HG03025 (cell line): ENCODE measurements around the gene OSTF1.
A peak's percentile ranks its signal among the peaks of the same experiment; 100 is the strongest.

Source experiments
- ATAC-seq: cut with Tn5 transposase; IDR thresholded peaks from one replicate; pipeline ENCODE4 v1.9.1; 2021; ENCODE audit warnings: mild to moderate bottlenecking, moderate library complexity; ENCODE audit not compliant: unreplicated experiment, low FRiP score

OSTF1 gene

DNA sequence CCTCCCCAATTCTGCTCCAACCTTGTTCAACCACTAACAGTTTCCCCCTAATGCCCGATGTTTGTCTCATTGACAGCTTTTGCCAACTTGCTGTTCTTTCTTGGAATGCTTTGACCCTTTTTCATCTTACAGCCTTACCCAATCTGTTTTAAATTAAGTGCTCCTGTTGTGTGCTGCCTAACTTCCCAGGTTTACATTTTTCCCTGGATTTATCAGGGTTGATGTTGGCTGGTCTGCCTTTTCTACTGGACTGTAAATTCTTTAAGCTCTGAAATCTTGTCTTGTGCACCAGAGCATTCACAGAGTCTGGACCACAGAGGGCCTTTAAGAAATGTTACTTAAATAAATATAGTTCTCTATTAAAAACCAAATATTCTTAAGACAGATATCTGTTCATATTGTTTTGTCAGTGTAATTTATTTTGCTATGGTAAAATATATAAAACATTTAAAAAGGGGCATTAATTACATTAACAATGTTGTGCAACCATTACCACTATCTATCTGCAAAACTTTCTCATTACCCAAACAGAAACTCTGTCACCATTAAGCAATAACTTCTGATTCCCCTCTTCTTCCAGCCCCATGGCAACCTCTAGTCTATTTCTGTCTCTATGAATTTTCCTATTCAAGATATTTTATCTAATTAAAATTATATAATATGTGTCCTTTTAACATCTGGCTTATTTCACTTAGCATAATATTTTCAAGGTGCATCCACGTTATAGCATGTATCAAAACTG is 73.0 kb downstream of the OSTF1 start:
- no peak for ATAC-seq

DNA sequence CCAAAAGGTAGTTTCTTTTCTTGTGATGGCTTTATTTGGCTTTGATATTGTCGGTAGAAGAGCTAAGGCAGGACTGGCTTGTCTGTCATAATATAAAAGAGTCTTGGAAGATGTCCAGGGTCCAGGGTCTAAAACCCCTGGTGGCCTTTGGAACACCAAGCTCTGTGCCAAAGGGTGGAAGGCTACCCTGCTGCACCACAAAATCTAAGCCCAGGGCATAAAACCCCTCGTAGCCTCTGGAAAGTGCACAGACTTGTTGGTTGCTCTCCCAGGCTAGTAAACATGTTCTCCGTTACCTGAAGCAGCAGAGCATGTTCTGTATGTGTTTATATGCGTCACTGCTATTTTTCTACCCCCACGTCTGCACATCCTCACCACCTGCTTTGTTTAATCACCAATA is 75.5 kb downstream of the OSTF1 start:
- no peak for ATAC-seq

DNA sequence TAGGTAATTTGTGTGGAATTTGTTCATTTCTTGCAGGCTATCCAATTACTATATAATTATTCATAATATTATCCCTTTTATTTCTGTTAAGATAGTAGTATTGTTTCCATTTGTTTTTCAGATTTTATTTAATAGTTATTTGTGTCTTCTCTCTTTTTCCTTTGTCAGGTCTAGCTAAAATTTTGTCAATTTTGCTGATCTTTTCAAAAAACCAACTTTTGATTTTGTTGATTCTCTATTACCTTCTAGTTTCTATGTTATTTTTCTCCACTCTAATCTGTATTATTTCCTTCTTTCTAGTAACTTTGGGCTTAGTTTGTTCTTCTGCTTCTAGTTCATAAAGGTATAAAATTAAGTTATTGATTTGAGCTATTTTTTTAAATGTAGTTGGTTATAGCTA is 76.3 kb downstream of the OSTF1 start:
- no peak for ATAC-seq

DNA sequence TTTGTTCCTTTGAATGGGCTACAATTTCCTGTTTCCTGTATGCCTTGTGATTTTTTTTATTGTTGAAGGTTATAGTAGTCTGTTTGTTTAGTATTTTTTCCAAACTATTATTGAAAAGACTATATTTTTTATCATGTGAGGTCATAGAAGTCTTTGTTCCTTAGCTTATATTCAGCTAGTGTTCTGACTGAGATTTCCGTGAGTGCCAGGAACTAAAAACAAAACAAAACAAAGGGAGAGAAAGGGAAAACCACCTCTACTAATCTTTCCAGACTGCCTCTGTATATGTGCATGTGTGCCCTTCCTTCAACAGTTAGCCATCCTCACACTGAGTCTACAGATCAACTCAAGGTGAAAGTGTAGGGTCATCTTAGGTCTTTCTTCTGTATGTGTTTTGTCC is 79.0 kb downstream of the OSTF1 start:
- ATAC-seq: no peak

DNA sequence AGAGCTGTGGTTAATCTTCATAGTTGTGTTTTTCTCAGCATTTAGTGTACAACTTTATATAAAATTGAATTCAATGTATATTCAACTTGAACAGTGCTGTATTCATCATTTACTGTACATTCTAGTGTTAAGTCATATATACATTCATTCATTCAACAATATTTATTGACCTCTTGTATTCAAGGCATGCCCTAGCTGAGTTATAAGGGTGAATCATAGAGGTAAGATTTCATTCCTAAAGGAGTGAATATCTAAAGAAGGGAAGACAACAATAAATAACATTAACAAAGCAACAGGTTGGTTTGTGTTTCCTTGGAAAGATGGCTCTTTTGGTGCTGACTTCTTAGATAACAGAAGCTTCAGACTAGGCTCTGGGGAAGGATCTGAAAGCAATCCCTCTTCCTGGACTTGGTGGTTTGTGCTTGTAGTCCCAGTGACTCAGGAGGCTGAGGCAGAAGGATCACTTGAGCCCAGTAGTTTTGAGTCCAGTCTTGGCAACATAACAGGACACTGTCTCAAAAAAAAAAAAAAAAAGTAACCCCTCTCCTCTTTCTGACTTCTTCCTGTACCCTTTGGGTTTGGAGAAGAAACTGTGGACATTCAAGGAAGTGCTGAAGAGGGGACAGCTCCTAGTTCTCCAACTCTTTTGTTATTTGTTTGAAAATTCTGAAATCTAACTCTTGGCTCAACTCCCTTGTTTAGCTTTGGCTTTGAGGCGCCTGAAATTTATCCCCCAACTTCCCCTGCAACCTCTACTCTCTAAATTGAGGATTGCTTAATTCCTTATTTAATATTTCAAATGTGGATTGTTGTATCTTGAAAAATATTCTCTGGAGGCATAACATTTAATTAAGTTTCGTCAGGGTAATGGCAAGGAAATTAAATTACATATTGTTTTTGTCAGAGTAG is 80.2 kb downstream of the OSTF1 start:
- ATAC-seq: no peak

DNA sequence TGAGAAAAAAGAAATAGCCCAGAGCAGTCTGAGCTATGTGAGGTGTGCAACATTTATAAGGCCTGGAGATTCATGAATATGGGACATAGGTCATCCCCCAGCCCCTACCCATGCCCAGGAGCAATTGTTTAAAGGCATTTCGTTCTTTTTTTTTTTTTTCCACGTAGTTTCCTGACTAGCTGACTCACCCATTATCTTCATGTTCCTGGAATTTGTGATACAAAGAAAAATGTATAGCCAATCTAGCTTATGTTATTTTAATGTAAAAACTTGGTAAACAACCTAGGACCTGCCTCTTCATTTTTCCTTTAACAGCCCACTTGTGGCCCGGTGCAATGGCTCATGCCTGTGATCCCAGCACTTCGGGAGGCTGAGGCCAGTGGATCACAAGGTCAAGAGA is 81.3 kb downstream of the OSTF1 start:
- ATAC-seq: no peak

DNA sequence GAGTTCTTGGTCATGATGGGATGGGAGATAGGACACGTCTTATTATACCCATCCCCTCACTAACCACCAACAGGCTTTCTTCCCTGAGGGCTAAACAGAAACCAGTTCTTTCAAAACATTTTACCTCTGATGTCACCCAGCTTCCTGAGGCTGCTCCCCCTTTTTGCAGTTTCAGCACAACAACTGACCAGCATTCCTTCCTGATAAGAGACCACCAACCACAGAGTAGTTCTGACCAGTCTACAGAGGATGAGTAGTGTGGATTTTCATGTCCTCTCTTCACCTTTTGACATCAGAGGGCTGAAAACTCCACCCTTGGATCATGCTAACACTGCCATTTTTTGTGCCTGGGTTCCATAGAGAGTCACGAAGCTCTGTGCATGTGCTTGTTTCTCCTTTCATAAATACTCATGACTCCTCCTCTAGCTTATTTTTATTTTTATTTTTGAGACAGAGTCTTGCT is 82.6 kb downstream of the OSTF1 start:
- ATAC-seq: no peak

DNA sequence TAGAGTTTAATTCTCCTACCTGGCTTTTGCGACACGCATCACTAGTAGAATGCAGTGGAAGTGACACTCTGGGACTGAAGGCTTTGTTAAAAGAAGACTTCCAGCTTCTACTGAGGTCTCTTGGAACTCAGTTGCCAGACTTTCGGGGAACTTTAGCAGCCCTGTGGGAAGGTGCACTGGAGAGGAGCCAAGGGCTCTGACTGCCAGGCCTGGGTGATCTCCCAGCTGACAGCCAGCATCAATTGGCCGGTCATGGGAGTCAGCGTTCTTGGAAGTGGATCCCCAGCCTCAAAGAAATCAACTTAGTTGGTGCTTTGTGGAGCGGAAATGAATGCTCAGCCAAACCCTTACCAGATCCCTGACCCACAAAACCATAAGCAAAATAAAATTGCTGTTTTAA is 87.1 kb downstream of the OSTF1 start:
- ATAC-seq: no peak

DNA sequence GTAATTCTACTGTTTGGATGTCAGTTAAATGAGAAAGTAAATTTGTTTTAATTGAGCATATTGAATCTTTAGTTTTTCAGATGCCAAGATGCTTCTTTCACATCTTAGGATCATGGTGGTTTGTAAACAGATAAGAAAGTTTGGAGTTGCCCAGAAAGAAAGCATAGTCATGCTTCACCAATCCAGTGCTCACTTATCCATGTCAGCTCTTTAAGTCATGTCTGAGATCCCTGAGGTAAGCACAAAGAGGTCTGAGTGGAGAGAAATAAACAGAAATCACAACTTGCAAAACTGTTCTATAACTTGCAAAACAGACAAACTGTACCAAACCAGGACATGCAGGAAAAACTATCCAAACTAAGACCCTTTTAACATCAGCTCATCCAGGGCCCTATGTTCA is 87.7 kb downstream of the OSTF1 start:
- ATAC-seq: no peak

DNA sequence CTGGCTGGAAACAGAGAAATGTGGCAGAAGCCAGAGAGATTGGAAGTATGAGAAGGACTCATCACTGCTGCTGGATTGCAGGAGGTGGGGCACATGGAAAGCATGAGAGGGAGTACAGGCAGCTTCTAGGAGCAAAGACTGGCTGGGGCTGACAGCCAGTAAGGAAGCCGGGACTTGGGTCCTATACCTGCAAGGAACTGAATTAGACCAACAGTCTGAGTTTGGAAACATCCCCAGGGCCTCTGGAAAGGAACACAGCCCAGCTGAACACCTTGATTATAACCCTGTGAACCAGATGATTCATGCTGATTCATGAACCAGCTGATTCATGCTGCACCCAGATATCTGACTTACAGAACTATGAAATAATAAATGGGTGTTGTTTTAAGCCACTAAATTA is 93.4 kb downstream of the OSTF1 start:
- no peak for ATAC-seq

DNA sequence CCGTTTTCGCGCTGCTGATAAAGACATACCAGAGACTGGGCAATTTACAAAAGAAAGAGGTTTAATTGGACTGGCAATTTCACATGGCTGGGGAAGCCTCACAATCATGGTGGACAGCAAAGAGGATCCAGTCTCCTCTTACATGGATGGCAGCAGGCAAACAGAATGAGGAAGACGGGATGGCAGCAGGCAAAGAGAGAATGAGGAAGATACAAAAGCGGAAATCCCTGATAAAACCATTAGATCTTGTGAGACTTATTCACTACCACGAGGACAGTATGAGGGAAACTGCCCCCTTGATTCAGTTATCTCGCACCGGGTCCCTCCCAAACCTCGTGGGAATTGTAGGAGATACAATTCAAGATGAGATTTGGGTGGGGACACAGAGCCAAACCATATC is 95.0 kb downstream of the OSTF1 start:
- ATAC-seq: no peak

DNA sequence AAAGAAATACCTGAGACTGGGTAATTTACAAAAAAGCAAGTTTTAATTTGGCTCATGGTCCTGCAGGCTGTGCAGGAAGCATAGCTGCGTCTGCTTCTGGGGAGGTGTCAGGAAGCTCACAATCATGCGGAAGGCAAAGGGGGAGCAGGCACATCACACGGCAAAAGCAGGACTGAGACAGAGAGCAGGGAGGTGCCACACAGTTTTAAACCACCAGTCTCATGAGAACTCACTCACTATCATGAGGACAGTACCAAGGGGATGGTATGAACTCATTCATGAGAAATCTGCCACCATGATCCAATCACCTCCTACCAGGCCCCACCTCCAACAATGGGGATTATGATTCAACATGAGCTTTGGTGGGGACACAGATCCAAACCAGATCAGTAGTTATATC is 96.2 kb downstream of the OSTF1 start:
- no peak for ATAC-seq

DNA sequence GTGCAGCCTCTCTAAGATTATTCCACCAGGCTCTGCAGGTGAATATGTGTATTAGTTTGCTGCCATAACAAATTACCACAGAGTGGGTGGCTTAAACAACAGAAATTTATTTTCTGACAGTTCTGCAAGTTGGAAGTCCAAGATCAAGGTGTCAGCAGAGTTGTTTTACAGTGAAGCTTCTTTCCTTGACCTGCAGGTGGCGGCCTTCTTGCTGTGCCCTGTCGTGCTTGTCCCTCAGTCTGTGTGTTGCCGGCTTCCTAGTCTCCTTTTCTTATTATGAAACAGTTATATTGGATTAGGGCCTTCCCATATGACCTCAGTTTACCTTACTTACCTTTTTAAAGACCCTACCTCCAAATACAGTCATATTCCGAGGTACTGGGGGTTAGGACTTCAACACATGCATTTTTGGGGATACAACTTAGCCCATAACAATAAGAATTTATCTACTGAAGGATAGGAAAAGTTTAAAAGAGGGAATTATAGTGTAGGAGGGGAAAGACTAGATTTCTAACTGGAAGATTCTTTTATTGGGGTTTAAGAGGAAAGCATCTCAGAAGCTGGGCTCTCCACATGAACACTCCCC is 97.4 kb downstream of the OSTF1 start:
- peak; percentile 86 for ATAC-seq

DNA sequence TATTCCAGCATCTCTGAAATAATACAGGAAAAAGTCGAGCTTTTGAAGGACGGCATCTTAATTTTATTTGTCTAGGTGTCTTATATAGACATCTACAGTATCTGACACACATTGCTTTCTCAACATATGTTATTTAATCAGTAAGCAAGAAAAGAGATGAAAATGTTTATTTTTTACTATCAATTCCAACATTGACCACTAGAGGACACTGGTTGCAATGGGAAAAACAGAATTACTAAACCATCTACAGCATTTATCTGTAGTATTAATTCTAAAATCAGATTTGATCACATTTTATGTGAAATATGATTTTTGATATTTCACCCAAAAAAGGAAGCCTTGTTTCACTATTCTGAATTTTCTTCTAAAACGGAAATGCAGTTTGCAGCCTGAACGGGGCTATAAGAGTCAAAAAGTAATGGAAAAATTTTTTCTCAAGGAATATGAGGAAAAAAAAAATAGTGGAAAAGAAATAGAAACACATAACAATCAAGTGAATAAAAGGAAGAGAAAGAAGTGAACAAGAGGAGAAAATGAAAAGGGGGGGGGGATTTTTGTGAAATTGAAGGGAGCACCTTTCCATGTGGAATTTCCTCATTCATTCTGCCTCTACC is 98.6 kb downstream of the OSTF1 start:
- ATAC-seq: no peak

DNA sequence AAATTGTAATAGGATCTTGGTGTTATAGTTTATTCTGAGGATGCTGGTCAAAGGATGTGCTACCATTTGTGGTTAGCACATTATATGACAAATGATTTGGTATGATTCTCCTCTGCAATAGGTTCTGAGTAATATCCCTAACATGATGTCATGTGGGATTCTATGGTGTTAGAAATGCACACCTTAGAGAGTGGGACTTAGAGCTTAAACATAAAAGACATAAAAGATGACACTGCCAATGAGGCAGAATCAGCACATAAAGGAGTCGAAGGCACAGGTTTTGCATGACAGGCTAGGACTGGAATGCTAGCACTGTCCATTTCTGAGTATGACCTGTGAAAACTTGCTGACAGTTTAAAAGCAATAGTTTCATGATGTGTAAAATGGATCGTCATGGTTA is 100.4 kb downstream of the OSTF1 start:
- no peak for ATAC-seq

DNA sequence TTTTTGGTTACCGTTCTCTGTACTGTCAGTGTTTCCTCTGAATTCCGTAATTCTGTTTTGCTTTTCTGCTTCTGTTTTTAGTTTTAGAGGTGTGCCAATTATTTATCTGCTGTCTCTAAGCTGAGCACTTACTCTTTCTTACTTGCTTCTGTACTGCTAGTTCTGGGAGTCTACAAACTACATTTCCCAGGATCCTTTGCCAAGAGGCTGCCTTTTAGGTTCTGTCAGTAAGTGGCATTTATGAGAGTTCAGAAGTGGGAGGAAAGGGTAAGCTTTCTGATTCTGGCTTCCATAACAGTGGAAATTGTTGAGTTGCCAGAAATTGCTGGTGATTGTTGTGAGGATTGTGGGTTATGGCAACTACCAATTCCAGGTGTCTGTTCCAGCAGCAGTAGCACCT is 102.4 kb downstream of the OSTF1 start:
- ATAC-seq: no peak
